GM12878 (cell line): Measurements from ENCODE around the gene ZNF805. TPM values are rescaled to one million over a fixed set of nuclear protein-coding genes. Genes with fewer than 3 reads are reported as not detected.

Experiments
- ATF3 ChIP-seq: IDR thresholded peaks from 2 replicates; pipeline ENCODE4 v1.6.1; 2011; ENCODE audit warnings: low read depth, mild to moderate bottlenecking, low read length, moderate library complexity, borderline replicate concordance; ENCODE audit errors: extremely low read depth
- BRCA1 ChIP-seq: IDR thresholded peaks from 2 replicates; pipeline ENCODE4 v1.6.1; 2011; ENCODE audit warnings: low read depth, low read length, improper control_type of control experiment
- CREM ChIP-seq: IDR thresholded peaks from 2 replicates; pipeline ENCODE4 v1.6.1; 2014; ENCODE audit warnings: antibody characterized with exemption, low read depth
- MYC ChIP-seq: IDR thresholded peaks from 2 replicates; pipeline ENCODE4 v1.6.1; 2011; ENCODE audit warnings: mild to moderate bottlenecking, low read length, moderate library complexity, inconsistent platforms; ENCODE audit not compliant: insufficient read depth, insufficient replicate concordance, insufficient read length, severe bottlenecking
- SIX5 ChIP-seq: IDR thresholded peaks from 2 replicates; pipeline ENCODE4 v1.6.1; 2011; ENCODE audit warnings: mild to moderate bottlenecking, low read depth, low read length, moderate library complexity; ENCODE audit not compliant: severe bottlenecking
- STAT3 ChIP-seq: IDR thresholded peaks from 2 replicates; pipeline ENCODE4 v1.6.1; 2011; ENCODE audit warnings: low read depth, low read length, improper control_type of control experiment
- TBL1XR1 ChIP-seq: IDR thresholded peaks from 2 replicates; pipeline ENCODE4 v1.6.1; 2012; ENCODE audit warnings: low read depth, low read length, improper control_type of control experiment
- ZBTB11 ChIP-seq: fragments of 450-650 bp; formaldehyde crosslinking; IDR thresholded peaks from 2 replicates; pipeline ENCODE4 v1.5.0; 2022; ENCODE audit warnings: mild to moderate bottlenecking, missing genetic modification characterization
- polyA plus RNA-seq, 11 experiments: library from polyadenylated mRNA; depleted of rRNA in 4 of 11; unstranded in 6 of 11; stranded (reverse) in 5 of 11; fragments of >200 nt; fragmentation: Nextera tagmentation in 4 of 11; fragmentation: Illumina TruSeq in 1 of 11; extraction: Ambion mirVana in 4 of 11; extraction: Trizol in 1 of 11; gene quantifications; 1 replicate in 1 of 11; 2 replicates in 10 of 11; pipeline versions ENCODE4 v1.2.1 to v1.2.3, GENCODE V29; 2011 to 2016; ENCODE audit warnings: inconsistent platforms in 2 of 11, missing spikeins in 2 of 11, low read depth in 1 of 11
- total RNA-seq, 4 experiments: library from RNA; depleted of rRNA in 3 of 4; stranded (reverse); fragments of >200 nt in 3 of 4; fragmentation: Illumina TruSeq in 1 of 4; extraction: Trizol in 1 of 4; gene quantifications; 2 replicates each; pipeline versions ENCODE4 v1.2.1 to v1.2.3, GENCODE V29; 2013 to 2021

Gene ZNF805
- total and polyA plus RNA-seq, 10 of the 15 experiments (the other 5 are each of a cell fraction or from before 2014, with no cell fraction given) = 0.31 to 8.9 (median 2.3) TPM

GRCh38 chr19:57240311-57241090 lies at the start of gene ZNF805 (continued):
- no peak for TF ChIP-seq BRCA1
- TF ChIP-seq SIX5 = peak; percentile 86
- 0 out of 2 replicates have a peak, but pooled peaks have one; percentile 32 for TF ChIP-seq TBL1XR1
- no peak for TF ChIP-seq STAT3
- TF ChIP-seq MYC = peak; percentile 63
- peak; percentile 99 for TF ChIP-seq CREM
- TF ChIP-seq ATF3 = peak; percentile 82; the same call in 1 of the 2 replicates
- no peak for TF ChIP-seq ZBTB11
- TF ChIP-seq, all 136 proteins: peak for 53
